HS-27A (cell line): ENCODE results near the gene PCDH15.

Experiments
- DNase-seq: peaks from one replicate; pipeline ENCODE4 v3.0.0-alpha.2; 2012; ENCODE audit warnings: low read depth, missing footprints

Gene PCDH15

DNA sequence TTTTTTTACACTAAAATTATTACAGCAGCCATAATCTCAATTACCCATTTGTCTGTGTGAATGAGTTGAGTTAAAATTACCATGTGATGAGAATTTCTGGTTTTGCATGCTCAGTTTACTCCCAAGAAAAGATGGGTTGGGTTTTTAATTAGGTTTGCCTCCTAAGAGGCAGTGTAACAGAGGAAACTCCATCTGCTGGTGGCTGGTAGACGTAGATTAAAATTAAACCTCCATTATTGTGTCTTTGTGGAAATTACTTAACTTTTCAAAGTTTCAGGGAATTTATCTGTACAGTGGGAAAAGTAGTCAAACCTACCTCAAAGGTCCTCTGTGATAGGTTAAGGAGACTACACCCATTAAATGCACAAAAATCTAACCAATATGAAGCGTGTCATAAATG is 954.2 kb downstream of the PCDH15 start:
- DNase-seq, result no peak

DNA sequence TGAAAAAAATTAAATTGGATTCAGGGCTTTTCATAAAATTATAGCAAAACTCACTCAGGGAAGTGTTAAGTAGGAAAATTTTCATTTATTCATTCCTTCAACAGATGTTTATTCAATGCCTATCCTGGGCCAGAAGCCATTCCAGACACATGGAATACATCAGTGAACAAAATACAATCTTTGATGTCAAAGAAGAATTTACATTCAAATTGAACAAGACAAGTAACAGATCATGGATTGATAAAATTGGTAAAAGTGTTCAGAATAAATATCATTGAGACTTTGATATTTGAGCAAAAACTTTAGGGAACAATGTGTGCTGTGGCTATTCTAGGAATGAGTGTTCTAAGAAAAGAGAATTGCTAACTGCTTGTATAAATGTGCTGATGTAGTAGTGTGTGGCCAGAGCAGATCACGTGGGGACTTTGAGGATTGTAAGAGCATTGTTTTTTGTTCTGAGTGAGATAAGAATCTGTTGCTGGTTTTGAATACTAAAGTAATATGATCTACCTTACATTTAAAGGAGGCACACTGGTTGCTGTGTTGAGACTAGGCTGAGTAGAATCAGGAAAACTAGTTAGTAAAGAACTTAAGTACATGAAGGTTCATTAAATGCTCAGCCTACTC is 957.2 kb downstream of the PCDH15 start:
- no peak for DNase-seq

DNA sequence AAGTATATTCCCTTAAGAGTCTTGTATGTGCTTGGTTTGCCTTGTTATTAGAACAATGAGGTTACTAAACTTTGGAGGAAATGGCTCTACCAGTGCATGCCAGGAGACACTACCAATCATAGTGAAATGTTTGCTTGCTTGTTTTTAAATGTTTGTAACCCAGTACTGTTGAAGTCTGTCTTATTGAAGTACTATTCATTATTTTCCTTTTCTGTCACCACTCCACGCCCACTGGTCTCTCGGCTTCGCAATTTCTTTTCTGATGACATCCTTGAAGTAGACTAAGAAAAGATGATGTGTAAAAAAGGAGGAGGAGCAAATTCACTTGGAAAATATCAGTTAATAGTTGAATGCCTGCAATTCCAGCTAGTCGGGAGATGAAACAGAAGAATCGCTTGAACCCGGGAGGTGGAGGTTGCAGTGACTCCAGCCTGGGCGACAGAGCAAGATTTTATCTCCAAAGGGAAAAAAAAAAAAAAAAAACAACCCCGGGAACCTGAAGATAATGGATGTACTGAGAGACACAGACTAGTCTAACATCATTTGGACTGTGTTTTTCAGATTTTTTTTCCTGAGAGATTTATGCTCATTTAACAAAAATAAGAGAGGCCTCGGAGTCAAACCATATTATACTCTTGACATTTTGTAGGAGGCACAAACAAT is 959.4 kb downstream of the PCDH15 start:
- no peak for DNase-seq

DNA sequence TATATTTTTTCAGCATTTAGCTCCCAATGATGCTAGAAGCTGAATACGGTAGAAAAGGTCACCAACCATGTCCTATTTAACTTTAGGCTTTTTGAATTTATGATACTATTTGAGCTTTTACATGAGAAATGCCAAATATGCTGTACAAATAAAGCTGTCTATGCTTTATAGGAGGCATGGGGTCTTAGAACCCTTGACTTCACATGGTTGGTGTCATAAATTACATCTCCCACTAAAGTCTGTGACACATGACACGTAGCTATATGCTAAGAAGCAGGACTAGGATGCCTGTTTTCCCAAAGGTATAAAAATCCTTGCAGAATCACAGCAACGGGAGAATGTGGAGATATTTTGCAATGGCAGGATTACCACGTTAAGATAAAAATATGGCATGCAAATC is 960.4 kb downstream of the PCDH15 start:
- DNase-seq, result no peak

DNA sequence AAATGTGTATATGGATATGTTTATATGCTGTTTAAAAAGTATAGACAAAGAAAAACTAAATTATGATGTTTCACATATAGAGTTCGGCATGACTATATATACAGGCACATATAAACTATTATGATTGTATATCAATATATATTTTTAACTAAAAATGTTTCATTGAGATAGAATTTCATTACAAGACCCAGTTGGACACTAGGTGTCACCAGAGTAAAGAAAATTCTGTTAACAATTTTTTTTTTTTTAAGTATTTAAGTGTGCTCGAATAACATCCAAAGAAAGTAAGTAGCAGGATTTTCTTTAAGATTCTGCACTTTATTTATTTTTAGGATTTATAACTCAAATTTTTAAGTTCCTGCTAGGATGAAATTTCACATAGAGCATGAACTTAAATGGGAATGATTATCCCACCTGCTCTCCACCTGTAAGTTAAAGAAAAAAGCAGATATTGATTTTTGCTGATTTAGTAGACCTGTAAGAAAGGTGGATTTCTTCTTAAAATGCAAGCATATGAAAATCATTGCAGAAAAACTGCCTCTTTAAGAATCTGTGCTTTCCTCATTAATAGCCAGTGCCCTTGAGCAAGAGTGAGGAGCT is 961.5 kb downstream of the PCDH15 start:
- no peak for DNase-seq

DNA sequence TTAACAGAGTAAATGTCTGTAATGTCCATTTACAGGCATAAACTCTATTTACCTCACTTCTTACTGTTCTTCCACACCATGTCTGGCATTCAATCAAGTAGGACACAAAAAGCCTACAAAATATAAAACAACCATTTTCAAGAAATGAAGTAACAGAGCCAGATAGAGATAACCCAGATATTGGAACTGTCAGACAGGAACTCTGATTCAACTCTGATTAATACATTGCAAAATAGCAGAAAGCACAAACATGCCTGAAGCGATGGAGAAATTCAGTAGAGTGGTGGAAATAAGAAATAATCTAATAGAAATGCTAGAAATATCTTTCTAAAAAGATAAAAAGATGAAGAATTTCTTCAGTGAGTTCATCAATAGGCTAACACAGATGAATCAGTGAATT is 964.4 kb downstream of the PCDH15 start:
- DNase-seq, result no peak

DNA sequence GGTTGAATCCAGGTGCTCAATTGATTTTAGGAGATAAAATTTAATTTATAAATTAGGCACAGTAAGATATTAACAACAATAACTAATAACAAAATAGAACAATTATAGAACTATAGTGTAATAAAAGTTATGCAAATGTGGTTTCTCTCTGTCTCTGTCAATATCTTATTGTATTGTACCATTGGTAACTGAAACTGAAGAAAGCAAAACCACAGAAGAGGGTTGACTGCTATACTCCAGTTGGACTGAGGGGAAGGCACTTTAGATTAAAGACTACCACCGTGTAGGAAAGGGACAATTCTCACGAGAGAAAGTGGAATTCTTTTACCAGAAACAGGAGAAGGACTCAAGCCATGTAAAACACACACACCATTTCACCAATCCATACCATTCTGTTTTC is 967.1 kb downstream of the PCDH15 start:
- no peak for DNase-seq

DNA sequence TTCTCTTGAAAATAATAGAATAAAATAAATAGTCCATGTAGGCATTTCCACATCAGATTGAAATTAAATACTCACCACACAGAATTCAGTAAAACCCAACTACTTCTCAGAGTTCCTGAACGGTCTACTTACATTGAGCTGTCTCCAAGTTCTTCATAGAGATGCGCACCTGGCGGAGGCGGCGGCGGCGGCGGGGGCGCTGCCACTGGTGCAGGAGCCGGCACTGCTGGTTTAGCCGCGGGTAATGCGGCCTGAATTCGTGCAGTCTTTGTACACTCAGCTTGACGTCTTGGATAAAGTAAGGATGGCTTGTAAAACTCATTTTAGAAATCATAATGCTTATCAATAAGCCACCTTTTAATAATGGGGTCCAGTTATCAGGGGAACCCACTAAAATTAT is 973.8 kb downstream of the PCDH15 start:
- no peak for DNase-seq

DNA sequence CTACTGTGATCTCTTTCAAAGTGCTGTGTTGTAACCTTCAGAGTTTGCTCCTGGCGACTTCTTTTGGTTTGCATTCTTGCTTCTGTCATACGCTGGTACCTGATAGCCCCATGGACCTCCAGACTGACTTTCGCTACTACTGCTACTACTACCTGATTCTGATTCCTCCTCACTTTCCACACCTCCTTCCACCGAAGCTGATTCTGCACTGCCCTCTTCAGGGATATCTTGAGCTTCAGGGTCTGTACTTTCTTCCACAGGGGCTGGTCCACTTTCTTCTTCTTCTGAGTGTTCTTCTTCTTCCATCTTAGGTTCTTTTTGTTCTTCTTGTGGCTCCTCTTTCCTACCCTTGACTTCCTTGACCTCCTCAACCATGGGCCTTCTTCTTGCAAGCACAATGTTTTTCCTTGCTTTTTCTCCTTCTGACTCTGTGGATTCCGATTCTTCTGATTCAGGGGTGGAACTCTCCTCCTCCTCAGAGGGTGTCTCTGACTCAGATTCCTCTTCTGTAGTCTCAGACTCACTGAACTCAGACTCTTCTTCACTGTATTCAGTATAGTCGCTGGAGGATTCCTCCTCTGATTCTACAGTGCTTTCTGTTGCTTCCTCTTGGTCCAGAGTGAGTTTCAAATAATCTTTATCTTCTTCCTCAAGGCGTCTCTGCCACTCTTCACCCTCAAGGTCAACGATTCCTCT is 992.2 kb downstream of the PCDH15 start:
- no peak for DNase-seq

DNA sequence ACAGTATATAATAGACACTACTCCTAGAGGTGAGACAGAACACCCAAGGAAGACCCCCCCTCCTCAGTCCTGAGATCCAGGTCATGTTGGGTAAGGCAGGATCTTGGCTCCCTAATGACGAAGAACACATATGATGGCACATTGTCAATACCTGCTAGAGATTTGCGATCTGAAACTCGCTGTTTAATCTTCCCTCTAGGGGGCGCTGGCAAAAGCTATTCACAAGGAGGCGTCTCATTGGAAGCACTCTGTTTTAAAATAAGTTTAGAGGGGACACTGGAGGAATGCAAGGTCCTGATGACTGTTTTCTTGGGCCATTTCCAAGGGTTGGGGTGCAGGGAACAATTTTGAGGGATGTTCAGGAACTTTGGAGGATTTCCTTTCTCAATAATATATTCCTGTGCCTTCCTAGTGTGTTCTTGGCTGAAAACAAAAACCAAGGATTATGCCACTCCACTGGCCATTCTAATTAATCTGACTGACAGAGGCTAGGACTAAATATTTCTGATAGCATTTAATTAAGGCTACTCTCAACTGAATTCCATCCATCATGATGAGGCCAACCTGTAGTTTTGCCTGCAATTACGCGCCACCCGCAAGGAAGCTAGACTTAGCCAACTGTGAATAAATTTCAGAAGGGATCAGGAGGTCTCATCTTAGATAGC is 1014.7 kb downstream of the PCDH15 start:
- DNase-seq, result no peak

DNA sequence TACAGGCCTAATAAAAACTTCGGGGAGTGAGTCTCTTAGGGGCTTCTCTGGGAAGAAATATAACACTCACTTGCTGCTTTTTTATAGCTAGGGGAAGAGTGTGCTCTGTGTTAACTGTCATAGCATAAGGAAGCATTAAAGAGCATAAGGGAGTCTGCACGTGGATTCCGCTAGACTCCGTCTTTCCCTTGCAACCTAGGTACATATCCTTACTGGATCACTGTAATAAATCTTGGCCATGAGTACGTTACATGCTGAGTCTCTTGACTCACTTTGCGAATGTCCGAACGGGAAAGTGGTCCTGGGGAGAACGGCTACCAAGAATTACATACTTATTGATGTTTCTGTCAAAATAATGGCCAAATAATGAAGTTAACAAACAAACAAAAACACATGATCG is 1029.3 kb downstream of the PCDH15 start:
- DNase-seq, result no peak

DNA sequence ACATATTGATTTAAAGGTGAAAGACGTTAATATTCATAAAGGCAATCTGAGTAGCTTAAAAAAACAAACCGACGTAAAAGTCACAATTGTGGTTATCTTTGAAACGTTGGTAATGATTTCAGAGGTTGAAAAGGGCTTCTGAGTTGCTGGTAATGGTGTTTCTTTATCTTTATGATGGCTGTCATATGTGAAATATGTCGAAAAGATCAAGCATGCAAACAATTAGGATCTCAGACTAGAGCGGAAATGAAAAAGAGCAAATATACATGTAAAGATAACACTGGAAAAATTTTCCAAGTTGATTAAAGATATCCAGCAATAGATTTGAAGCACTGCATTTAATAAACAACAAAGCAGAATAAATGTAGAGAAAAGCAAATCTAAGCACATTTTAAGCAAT is 1030.1 kb downstream of the PCDH15 start:
- no peak for DNase-seq

DNA sequence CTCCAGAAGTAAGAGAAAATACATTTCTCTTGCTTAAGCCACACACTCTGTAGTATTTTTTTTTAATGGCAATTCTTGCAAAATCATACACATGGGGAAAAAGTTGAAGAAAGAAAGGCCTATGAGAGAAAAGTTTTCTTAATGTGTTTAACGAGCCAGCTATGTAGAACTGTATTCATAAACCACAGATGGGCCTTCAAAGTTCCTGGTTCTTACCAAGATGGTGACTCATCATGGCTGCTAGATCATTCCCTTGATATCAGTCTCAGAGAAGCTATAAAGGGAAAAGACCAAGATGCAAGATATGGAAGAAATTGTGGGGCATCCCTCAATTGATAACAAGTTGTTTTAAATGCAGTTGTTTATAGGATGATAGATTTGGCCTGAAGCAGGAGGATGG is 1035.7 kb downstream of the PCDH15 start:
- DNase-seq, result no peak

DNA sequence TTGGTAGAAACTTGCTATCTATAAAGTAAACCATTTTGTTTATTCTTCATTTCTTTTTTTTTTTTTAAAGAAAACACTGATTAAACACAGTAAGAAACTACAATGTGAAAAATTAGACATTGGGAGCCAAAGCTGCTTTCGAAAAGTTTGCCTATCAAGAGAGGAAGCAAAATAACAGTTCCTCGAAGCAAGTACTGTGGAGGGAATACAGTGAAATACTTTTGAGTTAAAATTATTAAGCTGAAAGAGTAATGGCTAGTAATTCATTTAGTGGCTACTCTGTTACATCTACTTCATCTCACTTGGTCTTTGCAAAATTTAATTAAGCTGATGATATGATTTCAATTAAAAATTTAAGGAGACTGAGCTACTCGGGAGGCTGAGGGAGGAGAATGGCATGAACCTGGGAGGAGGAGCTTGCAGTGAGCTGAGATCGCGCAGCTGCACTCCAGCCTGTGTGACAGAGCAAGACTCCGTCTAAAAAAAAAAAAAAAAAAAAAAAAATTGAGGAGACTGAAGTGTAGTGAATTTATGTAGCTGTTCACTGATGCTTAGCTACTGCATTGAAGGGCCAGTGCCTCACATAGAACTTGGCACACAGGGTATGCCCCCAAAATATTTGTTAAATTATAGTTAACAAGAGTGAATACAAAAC is 1046.3 kb downstream of the PCDH15 start:
- DNase-seq, result no peak
